Neural progenitor cell (in vitro differentiated cells): ENCODE results near the gene TBX21.

Experiments
- CTCF ChIP-seq: fragments of 200-600 bp; sonication (generic); IDR thresholded peaks from 2 replicates; pipeline ENCODE4 v1.5.1; 2017; ENCODE audit warnings: antibody characterized with exemption, mild to moderate bottlenecking
- EZH2 ChIP-seq: fragments of 200-600 bp; sonication (generic); IDR thresholded peaks from 2 replicates; pipeline ENCODE4 v1.6.1; 2017; ENCODE audit warnings: antibody characterized with exemption, mild to moderate bottlenecking, moderate library complexity

- TF ChIP-seq CTCF (no peak), EZH2 (no peak)
Observed at GRCh38 chr17:47763913-47764582, 31.0 kb downstream of the TBX21 start.
